Activated naive CD4-positive, alpha-beta T cell treated with anti-CD3 and anti-CD28 coated beads for 36 hours (primary cell): Measurements from ENCODE around the gene SLBP. TPM values are rescaled to one million over a fixed set of nuclear protein-coding genes. Genes with fewer than 3 reads are reported as not detected.
A peak's percentile ranks its signal among the peaks of the same experiment; 100 is the strongest.

Experiments
- CTCF ChIA-PET: fragments of 350-600 bp; sonication (Branson Sonifier 250); formaldehyde crosslinking; loops from one replicate; lab custom pipeline; 2021; ENCODE audit warnings: antibody characterized with exemption; lab: Charles Lee
- DNase-seq: peaks from one replicate; pipeline ENCODE4 v3.0.0-alpha.2; 2020
- H3K27ac Mint-ChIP-seq: one replicate; pipeline ENCODE4 v1.8.0; 2021; ENCODE audit warnings: mild to moderate bottlenecking, mixed read lengths
- H3K27me3 Mint-ChIP-seq: one replicate; pipeline ENCODE4 v1.8.0; 2021; ENCODE audit warnings: low read depth, mixed read lengths
- H3K36me3 Mint-ChIP-seq: one replicate; pipeline ENCODE4 v1.8.0; 2021; ENCODE audit warnings: low read depth, mixed read lengths
- H3K4me1 Mint-ChIP-seq: one replicate; pipeline ENCODE4 v1.8.0; 2021; ENCODE audit warnings: low read depth, mixed read lengths
- H3K4me3 Mint-ChIP-seq: one replicate; pipeline ENCODE4 v1.8.0; 2021; ENCODE audit warnings: mild to moderate bottlenecking, moderate library complexity, mixed read lengths
- H3K9me3 Mint-ChIP-seq: one replicate; pipeline ENCODE4 v1.8.0; 2021; ENCODE audit warnings: mixed read lengths
- intact Hi-C: fragments of 100-400 bp; cut with micrococcal nuclease; formaldehyde crosslinking; loops from one replicate; pipeline ENCODE4 v1.15.1; 2023
- total RNA-seq, 2 experiments: library from RNA; stranded (reverse); gene quantifications; one replicate each; pipeline ENCODE4 v1.2.3, GENCODE V29; 2021

Gene SLBP
- total RNA-seq, 2 experiments from 2014 or later = 75.4 to 77.1 TPM

DNA sequence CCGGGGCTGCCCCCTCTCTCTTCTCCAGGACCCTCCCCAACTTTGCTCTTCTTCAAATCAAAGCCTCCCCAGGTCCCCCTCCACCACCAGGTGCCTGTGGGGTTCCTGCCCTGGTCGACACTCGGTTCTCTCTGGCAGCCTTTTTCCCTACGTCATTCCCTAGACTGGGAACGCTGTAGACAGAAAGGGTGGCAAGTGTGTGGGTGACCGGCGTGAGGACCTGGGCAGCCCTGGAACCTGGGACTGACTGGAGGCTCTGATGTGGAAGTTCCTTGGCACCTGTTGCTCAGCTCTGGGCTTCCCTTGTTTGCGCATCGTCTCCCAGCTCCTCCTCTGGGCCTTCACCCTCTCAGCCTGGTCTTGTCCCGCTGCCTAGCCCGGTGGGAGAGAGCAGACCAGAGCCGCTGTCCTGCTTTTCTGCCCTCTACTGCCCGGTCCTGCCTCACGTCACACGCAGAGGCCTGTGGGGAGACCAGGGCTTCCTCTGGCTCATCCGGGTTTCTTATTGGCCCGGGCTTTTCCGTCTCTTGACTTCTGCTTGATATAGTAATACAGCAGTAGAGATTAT, 10.5 kb upstream of the SLBP start:
- no peaks in the 10 kb centered on the region for H3K27me3 Mint-ChIP-seq
- DNase-seq = no peak
- peaks cover 61% of the 10 kb centered on the region for H3K4me1 Mint-ChIP-seq
- H3K36me3 Mint-ChIP-seq = peaks cover 58% of the 10 kb centered on the region
- no peaks in the 10 kb centered on the region for H3K9me3 Mint-ChIP-seq
- peak overlapping the region; percentile 94 for H3K4me3 Mint-ChIP-seq
- H3K27ac Mint-ChIP-seq = peak overlapping the region; percentile 98
- intact Hi-C loops = loop anchor here (2.0 to 10.0 kb wide), 5 partner anchors 435 to 1240 kb away; partner anchors contain the start of genes FGFRL1, GRK4, MAEA and NOP14
- CTCF ChIA-PET = interaction anchor here (2.2 to 5.9 kb wide), 2 partner anchors 9 to 30 kb away, joined by 6 to 58 read pairs; no protein-coding TSS in a partner anchor

DNA sequence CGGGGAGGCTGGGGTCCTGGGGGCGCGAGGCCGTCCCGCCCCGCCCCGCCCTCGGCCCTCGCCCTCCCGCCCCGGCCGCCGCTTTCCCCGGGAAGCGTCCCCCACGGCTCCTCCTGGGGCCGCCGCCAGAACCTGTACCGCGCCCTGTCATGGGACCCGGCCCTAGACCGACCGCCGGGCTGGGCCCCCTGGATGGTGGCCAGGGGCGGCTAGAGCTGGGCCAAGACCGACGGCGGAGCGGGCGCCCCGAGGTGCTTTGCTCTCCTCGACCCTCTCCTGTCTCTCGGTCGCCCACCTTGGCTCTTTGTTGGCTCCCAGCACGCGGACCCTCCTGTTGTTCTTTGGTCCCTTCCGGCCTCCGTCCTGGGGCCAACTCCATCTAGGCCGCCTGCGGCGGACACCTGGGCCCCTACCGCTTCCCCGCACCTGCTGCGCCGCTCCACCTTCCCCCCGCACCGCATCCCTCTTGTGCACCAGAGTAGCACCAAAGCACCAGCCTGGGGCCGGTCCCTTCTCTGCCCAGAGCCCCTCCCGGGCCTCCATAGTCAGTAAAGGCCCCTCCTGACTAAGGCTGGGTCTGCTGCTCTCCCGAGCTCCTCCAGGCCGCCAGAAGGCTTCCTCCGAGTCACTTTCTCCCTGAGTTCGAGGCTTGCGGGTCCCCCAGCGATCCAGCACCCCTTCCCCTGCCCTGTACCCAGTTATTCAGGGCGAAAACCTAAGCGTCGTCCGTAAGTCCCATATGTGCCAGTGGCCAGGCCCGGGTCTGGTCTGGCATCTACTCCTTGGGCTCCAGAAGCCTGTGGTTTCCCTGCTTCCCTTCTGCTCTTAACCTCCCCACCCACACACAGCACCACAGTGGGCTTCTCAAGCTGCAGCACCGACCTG, 9.8 kb upstream of the SLBP start:
- Mint-ChIP-seq H3K9me3 (no peaks in the 10 kb centered on the region), H3K36me3 (peaks cover 51% of the 10 kb centered on the region), H3K4me3 (peak overlapping the region; percentile 94), H3K27me3 (no peaks in the 10 kb centered on the region), H3K27ac (peak overlapping the region; percentile 98), H3K4me1 (peaks cover 55% of the 10 kb centered on the region)
- CTCF ChIA-PET = interaction anchor here (0.8 to 5.9 kb wide), 3 partner anchors 8 to 29 kb away, joined by 3 to 58 read pairs (median 3); no protein-coding TSS in a partner anchor
- intact Hi-C loops = loop anchor here (1.0 to 10.0 kb wide), 10 partner anchors 10 to 1241 kb away; partner anchors contain the start of genes FAM53A, FGFRL1, GRK4 and MAEA
- DNase-seq = peak; percentile 38

DNA sequence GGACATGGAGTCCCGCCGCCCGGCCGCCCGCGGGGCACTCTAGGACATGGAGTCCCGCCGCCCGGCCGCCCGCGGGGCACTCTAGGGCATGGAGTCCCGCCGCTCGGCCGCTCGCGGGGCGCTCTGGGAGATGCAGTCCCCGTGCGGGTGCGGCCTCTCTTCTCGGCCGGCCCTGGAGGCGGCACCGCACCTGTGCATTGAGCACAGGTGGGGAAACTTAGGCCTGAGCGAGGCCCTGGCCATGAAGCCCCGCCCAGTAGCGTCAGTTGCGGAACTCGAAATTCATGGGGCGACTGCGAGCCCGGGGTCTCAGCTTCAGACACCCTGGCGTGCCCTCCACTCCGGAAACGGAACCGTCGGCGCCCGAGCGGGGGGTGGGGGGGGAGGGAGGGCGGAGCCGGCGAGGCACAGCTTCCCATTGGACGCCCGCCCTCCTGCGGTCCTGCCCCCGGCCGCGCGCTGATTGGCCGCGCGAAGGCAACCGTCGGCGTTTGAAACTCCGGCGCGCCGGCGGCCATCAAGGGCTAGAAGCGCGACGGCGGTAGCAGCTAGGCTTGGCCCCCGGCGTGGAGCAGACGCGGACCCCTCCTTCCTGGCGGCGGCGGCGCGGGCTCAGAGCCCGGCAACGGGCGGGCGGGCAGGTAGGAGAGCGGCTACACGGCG, 9.0 kb upstream of the SLBP start, which contains the start of the genes TACC3 and TMEM129:
Gene TACC3 (plus strand): TSS at position 519 of the 663 bp plus-strand sequence. CDS start 1,901 bp downstream, outside the sequence.
Gene TMEM129 (minus strand): TSS at position 321 of the 663 bp plus-strand sequence. CDS start 486 bp downstream, outside the sequence.
- no peaks in the 10 kb centered on the region for H3K27me3 Mint-ChIP-seq
- no peaks in the 10 kb centered on the region for H3K9me3 Mint-ChIP-seq

DNA sequence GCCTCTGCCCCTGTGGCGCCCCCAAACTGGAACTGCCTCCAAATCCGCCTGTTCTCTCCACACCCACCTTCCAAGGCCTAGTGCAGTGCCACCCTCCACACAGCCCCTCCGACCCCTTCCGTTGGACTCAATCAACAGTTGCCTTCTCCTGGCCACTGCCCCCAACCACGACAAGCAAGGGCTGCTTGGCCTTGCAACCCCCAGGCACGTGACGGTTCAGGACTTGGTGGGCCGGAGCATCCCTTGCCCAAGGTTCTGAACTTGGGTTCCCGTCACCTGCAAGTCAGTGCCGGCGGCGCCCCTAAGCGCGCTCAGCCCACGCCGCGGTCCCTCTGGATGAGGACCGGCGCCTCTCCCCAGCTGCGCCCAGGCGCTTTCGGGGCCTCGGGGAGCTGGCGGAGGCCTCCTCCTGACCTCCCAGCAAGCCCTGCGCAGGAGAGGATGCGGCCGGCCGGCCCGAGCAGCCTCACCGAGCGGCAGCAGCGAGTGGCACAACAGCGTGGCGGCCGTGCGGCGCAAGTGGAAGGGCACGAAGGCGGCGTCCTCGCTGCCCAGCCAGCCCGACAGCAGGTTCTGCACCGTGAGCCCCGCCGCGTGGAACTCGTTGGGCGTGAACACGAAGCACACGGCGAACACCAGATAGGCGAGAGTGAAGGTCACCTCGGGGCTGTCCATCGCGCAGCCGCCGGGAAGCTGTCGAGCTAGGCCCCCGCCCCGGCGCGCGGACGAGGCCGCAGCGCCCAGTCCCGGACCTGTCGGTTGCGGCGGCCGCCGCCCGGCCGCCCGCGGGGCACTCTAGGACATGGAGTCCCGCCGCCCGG, 8.3 kb upstream of the SLBP start:
- peak overlapping the region; percentile 85 for H3K4me3 Mint-ChIP-seq
- peak overlapping the region; percentile 93 for H3K27ac Mint-ChIP-seq
- H3K27me3 Mint-ChIP-seq = no peaks in the 10 kb centered on the region
- peaks cover 54% of the 10 kb centered on the region for H3K4me1 Mint-ChIP-seq
- no peaks in the 10 kb centered on the region for H3K9me3 Mint-ChIP-seq
- H3K36me3 Mint-ChIP-seq = peaks cover 43% of the 10 kb centered on the region
- CTCF ChIA-PET = interaction anchor here (0.7 to 2.9 kb wide), 3 partner anchors 8 to 27 kb away, joined by 3 to 16 read pairs (median 3); partner anchors contain the start of gene SLBP
- peak; percentile 66 for DNase-seq
- intact Hi-C loops = loop anchor here (2.0 to 10.0 kb wide), 6 partner anchors 36 to 744 kb away; partner anchors contain the start of genes FAM53A, FGFRL1, MAEA and RNF4

More for the DNA sequence above, 9.0 kb upstream of the SLBP start, which contains the start of the genes TACC3 and TMEM129:
- peak; percentile 96 for DNase-seq
- intact Hi-C loops = loop anchor here (1.0 to 10.0 kb wide), 9 partner anchors 9 to 744 kb away; partner anchors contain the start of genes FAM53A, FGFRL1, MAEA and RNF4
- peaks cover 53% of the 10 kb centered on the region for H3K4me1 Mint-ChIP-seq
- H3K4me3 Mint-ChIP-seq = peak within 1 kb of the TSS; percentile 94
- H3K27ac Mint-ChIP-seq = peak within 1 kb of the TSS; percentile 98
- H3K36me3 Mint-ChIP-seq = peaks cover 43% of the 10 kb centered on the region
- CTCF ChIA-PET = interaction anchor here (0.7 to 0.9 kb wide), 3 partner anchors 9 to 28 kb away, joined by 3 read pairs; partner anchors contain the start of gene SLBP

DNA sequence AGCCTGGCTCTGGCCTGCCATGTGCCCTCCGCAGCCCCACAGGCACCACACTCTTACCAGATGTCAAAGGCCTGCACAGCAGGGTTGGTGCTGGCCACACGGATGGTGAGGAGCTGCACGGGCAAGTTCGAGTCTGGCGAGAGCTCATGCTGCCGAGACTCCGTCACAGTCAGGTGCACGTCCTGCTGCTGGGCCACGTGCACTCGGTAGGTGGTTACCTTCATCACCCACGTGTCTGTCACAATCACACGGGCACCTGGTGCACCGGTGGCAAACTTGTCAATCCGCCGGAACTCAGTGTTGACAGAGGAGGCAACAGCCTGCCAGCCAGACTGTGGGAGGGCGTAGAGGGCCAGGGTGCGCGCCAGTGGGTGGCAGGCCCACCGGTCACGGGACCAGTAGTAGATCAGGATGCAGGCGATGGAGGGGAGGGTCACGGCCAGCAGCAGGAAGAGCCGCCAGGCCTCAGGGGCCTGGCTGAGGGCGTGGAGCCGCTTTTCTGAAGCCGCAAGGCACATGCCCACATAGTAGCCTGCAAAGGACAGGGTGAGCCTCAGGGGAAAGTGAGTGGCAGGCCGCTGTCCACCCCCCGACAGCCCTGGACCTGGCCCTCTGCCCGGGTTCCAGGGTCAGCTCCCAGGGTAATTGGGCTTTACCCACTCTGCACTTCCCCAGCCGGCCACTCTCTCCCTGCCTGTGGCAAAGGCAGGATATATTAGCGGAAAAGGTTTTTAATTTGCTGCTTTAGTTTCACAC, 6.2 kb upstream of the SLBP start:
- no peaks in the 10 kb centered on the region for H3K9me3 Mint-ChIP-seq
- CTCF ChIA-PET = interaction anchor here (2.9 kb wide), 1 partner anchor 25 kb away, joined by 16 read pairs; no protein-coding TSS in a partner anchor
- peak overlapping the region; percentile 72 for H3K27ac Mint-ChIP-seq
- peaks cover 55% of the 10 kb centered on the region for H3K4me1 Mint-ChIP-seq
- H3K4me3 Mint-ChIP-seq = peak overlapping the region; percentile 31
- no peak for DNase-seq
- H3K36me3 Mint-ChIP-seq = peaks cover 42% of the 10 kb centered on the region
- H3K27me3 Mint-ChIP-seq = no peaks in the 10 kb centered on the region
- intact Hi-C loops = no loop called here

DNA sequence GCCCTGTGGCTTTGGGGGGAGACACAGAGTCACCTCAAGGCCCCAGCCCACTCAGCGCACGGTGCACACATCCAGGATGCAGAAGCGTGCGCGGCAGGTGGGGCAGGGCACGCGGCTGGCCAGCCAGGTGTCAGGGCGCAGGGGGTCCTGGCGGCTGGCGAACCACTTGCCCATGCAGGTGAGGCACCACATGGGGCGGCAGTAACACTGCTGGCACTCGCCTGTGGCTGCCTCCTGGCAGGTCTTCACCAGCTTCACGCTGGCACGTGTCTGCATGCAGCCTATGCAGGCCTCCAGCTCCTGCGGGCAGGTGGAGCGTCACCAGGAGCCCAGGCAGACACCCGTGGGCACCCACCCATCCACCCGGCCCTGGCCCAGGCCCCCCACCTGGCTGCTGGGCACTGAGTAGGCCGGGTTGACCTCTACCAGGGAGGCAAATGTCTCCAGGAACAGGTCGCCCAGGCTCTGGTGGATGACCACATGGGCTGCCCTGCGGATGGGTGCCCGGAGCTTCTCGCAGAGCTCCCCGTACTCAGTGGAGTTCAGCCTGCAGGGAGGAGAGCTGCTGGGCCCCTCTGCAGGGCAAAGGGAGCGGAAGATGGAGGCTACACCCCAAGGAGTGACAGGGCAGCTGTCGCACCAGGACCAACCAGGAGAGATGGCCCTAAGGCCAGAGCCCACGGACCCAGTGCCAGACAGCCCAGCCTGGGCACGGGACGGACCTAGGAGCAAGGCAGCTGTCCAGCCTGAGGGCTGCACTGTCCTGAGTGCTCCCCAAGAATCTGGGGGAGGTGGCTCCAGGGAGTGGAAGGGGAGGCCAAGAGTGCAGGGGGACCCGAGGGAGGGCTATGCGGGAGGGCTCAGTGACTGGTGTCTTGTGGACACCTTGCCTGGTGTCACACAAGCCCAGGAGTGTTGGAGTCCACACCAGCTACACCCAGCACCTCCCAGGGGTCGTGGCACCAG, 5.3 kb upstream of the SLBP start:
- Mint-ChIP-seq H3K9me3 (no peaks in the 10 kb centered on the region), H3K27me3 (no peaks in the 10 kb centered on the region), H3K27ac (no peak overlapping the region), H3K4me1 (peaks cover 49% of the 10 kb centered on the region), H3K36me3 (peaks cover 39% of the 10 kb centered on the region), H3K4me3 (no peak overlapping the region)
- no peak for DNase-seq
- intact Hi-C loops = no loop called here
- CTCF ChIA-PET = interaction anchor here (2.9 kb wide), 1 partner anchor 24 kb away, joined by 16 read pairs; no protein-coding TSS in a partner anchor

DNA sequence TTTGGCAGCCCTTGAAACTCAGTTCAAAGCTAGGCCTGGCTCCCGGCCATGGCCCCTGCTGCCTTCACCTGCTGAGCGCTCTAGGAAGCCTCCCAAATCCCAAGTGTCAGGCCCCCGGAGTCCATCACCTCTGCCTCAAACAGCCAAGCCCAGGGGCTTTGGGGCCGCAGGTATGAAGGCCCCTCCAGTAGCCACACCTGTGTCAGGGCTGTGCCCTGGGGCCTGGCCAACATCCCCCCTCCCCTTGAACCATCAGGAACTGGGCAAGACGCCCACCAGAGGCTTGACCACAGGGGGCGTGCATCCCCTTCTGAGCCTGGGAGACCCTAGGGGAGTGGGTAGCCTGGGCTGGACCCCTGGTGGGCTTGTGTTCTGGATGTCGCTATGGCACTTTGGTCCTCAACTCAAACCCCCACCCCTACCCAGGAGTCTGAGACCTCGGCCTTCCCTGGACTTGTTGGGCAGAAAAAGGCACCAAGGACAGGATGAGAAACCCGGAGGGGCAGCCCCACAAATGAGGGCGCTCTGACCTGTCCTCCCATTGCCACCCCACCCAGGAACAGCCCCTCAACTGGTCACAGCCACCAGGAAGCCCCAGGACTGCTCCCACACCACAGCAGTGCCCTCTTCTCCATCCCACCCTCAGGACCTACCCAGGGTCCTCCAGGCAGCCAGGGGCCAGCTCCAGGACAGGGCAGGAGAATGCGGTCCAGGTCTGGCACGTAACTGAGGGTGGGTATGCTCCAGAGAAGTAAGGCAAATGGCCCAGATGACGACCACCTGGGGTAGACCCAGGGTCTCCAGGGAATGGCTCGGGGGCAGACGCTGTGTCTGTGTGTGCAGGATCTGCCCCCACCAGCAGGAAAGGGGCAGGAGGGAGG, 4.2 kb upstream of the SLBP start:
- Mint-ChIP-seq H3K27ac (no peak overlapping the region), H3K4me1 (peaks cover 51% of the 10 kb centered on the region), H3K36me3 (peaks cover 35% of the 10 kb centered on the region), H3K27me3 (no peaks in the 10 kb centered on the region), H3K9me3 (no peaks in the 10 kb centered on the region), H3K4me3 (no peak overlapping the region)
- no peak for DNase-seq
- intact Hi-C loops = no loop called here
- CTCF ChIA-PET = no interaction called here

DNA sequence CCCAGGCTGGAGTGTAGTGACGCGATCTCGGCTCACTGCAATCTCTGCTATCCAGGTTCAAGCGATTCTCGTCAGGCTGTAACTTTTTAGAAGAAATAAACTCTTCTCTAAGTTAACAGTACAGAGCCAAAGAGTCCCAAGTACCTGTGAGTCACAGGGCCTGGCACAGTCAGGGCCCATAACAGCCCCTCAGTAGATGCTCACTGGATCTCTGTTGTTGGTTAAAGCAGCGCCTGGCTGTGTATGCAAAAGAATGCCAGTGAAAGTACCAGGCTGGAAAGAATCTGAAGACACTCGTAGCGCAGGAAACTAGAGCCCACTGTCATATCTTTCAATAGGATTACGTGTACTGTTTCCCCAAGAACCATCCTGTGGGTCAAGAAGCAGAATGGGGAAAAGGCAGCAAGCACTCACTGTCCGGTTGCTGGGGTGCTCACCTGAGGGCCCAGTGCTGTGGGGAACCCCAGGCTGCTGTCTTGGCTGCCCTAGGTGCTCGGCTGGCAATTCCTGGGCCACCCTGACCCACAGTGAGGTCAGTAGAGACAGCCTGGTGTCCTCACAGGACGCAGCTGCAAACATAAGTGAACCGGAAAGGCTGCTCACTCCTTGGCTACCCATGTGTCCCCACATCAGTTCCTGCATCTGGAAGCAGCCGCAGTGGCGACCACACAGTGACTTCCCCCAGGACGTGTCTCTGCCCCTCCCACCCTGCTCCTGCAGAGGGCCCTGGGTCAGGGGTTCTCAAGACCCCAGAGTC, 3.1 kb upstream of the SLBP start:
- intact Hi-C loops = no loop called here
- CTCF ChIA-PET = no interaction called here
- DNase-seq = no peak
- H3K27me3 Mint-ChIP-seq = no peaks in the 10 kb centered on the region
- H3K36me3 Mint-ChIP-seq = peaks cover 46% of the 10 kb centered on the region
- H3K4me3 Mint-ChIP-seq = peak overlapping the region; percentile 98
- no peaks in the 10 kb centered on the region for H3K9me3 Mint-ChIP-seq
- peaks cover 62% of the 10 kb centered on the region for H3K4me1 Mint-ChIP-seq
- peak overlapping the region; percentile 94 for H3K27ac Mint-ChIP-seq
